ENCODE measurements around the gene RHBG. TPM values are rescaled to one million over a fixed set of nuclear protein-coding genes. Genes with fewer than 3 reads are reported as not detected.

Gene RHBG
- polyA plus RNA-seq, 4 donors: 11.7 to 17.3 (median 13.4) TPM

GRCh38 chr1:156402331-156403020, 33.5 kb downstream of the RHBG start:
- DNase-seq (ENCODE audit: low read depth in 4 of 4, low spot score in 3 of 4): no peak

GRCh38 chr1:156405670-156406069, 36.7 kb downstream of the RHBG start:
- DNase-seq (ENCODE audit: low read depth in 4 of 4, low spot score in 3 of 4): no peak

DNA sequence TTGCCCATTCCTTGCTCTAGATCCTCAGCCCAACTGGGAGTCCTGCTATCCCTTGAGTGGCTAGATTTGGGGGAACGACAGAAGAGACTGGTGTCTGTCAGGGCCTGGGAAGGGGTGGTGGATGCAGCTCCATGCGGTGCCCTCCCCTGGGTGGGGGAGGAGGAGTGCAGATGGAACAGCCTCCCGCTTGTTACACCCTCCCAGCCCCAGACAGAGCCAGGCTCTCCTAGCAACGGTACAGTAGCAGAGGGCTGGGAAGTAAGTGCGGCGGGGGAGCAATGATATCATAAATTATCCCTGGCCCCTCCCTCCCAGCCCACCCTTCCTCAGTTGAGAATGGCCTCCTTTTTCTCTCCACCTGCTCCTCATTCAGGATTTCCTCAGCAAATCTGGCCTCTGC, 37.2 kb downstream of the RHBG start:
- DNase-seq (ENCODE audit: low read depth in 4 of 4, low spot score in 3 of 4): no peak

DNA sequence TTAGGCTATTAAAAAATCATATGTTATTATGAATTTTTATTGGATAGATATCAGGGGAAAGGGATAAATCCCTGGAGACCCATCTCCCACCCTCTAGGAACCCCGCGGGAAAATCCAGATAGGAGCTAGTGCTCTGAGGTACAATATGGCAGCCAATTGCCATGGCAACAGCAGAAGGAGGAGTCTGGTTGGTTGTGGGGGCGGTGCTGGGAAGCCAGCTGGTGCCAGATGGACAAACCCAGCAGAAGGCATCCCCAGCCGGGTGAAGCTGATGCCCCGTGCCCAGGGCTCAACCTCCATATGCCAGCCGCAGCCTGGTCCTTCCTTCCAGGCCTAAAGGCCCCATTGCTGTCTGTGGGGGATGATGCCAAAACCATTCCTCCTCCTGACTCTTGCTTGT, 38.3 kb downstream of the RHBG start:
- DNase-seq (ENCODE audit: low read depth in 4 of 4, low spot score in 3 of 4): no peak

- no peak for DNase-seq (ENCODE audit: low read depth in 4 of 4, low spot score in 3 of 4)
Measured at GRCh38 chr1:156407760-156408159, 38.7 kb downstream of the RHBG start.

GRCh38 chr1:156409439-156409838, 40.4 kb downstream of the RHBG start:
- DNase-seq (ENCODE audit: low read depth in 4 of 4, low spot score in 3 of 4): no peak

GRCh38 chr1:156410238-156410637, 41.2 kb downstream of the RHBG start:
- DNase-seq (ENCODE audit: low read depth in 4 of 4, low spot score in 3 of 4): no peak

- DNase-seq (ENCODE audit: low read depth in 4 of 4, low spot score in 3 of 4): no peak
Measured at GRCh38 chr1:156410740-156411139, 41.7 kb downstream of the RHBG start.

- DNase-seq (ENCODE audit: low read depth in 4 of 4, low spot score in 3 of 4): no peak
Measured at GRCh38 chr1:156412653-156413321, 43.8 kb downstream of the RHBG start.

- DNase-seq (ENCODE audit: low read depth in 4 of 4, low spot score in 3 of 4): no peak
Measured at GRCh38 chr1:156413391-156414246, 44.6 kb downstream of the RHBG start.

GRCh38 chr1:156414461-156415064, 45.6 kb downstream of the RHBG start:
- DNase-seq (ENCODE audit: low read depth in 4 of 4, low spot score in 3 of 4): no peak

DNA sequence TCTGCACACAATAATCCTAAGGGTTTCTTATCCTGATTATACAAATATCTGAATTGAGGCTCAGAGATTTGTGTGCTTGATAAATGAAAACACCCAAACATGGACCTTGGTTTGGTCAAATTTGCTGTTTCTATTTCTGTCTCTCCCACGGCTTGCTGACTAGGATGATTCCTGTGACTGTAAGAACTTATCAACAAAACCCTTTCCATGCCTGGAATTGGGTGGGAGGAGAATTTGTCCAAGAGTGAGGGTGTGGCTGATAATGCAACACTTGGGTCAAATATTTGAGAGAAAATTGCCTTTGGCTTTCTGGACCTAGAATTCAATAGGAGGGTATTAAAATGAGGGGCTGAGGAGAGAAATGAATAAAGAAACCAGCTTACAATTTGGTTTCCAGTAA, 48.0 kb downstream of the RHBG start:
- no peak for DNase-seq (ENCODE audit: low read depth in 4 of 4, low spot score in 3 of 4)

DNA sequence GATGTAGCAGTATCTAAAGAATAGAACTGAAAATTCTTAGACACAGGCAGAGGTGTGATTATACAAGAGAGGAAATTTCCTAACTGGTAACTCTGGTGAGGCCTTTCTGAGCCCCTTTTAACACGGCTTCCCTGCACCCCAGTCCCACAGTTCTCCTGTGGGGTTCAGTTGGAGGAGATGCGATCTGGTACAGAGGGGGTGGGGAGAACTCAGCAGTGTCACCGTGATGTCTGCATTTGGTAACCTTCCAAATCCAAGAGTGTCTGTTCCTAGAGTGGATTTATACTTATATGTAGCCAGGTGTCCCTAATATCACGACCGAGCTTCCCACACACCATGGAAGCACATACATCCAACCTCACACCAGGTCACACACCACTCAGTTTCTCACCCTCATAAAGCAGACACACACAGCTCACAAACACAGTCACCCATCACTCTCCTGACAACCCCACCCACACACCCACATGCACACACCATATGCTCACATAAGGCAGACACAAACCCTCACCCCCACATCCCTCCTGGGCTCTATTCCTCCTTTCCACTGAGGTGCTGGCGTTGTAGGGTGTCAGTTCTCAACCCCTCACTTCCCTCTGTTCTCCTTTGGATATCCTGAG, 48.5 kb downstream of the RHBG start:
- no peak for DNase-seq (ENCODE audit: low read depth in 4 of 4, low spot score in 3 of 4)

- DNase-seq (ENCODE audit: low read depth in 4 of 4, low spot score in 3 of 4): no peak
Measured at GRCh38 chr1:156418416-156419070, 49.5 kb downstream of the RHBG start.

- DNase-seq (ENCODE audit: low read depth in 4 of 4, low spot score in 3 of 4): no peak
Measured at GRCh38 chr1:156419854-156420204, 50.8 kb downstream of the RHBG start.

DNA sequence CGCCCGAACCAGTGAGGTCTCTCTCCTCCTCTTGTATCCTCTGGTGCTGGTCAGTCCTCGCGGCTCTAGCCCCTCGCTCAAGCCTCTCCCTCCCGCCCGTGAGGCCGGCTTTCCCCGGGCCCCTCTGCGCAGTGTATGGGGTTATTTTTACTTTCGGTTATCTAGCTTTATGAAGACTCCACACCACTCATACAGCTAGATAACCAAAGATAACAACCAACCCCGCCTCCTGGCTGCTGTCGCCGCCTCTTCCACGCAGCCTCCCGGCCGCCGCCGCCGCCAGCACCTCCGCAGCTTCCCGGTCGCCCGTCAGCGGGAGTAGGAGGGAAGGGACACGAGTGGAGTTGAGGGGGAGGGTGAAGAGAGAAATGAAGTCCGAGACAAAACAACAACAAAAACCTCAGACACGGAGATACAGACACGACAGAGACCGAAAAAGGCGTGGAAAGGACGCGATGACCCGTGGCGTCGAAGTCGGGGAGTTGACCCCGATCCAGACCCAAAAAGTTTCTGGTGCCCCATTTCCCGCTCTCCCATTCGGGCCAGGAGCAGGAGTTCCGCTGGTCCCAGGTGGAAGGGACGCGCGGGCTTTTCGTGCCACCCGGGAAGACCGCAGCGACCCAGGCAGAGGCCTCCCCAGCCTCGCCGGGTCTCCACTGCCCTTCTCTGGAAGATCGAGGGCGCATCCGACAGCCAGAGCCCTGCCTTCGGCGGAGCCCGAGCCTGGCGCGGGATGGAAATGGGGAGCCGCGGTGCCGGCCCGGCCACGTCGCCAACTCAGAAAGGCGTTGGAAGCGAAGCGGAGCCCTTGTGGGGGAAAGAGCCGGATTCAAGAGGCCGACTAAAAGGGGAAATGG, 51.4 kb downstream of the RHBG start:
- no peak for DNase-seq (ENCODE audit: low read depth in 4 of 4, low spot score in 3 of 4)

- no peak for DNase-seq (ENCODE audit: low read depth in 4 of 4, low spot score in 3 of 4)
Measured at GRCh38 chr1:156421062-156421938, 52.3 kb downstream of the RHBG start.

GRCh38 chr1:156421939-156422601, 53.1 kb downstream of the RHBG start:
- DNase-seq (ENCODE audit: low read depth in 4 of 4, low spot score in 3 of 4): no peak
